GM23338 (cell line): ENCODE measurements around the gene AGPS.

Experiments used
- EZH2 ChIP-seq: fragments of 200-600 bp; sonication (generic); IDR thresholded peaks from one replicate; pipeline ENCODE4 v1.8.0; 2017; ENCODE audit warnings: antibody characterized with exemption, mild to moderate bottlenecking, low read depth; ENCODE audit not compliant: unreplicated experiment
- POLR2AphosphoS5 ChIP-seq: IDR thresholded peaks from 2 replicates; pipeline ENCODE4 v1.6.1; 2016; ENCODE audit warnings: antibody characterized with exemption, low read depth
- TF ChIP-seq, protein P1 (sequence below), 2 experiments: fragments of 200-600 bp in 1 of 2; sonication (generic) in 1 of 2; conservative IDR thresholded peaks; 2 replicates each; pipeline versions ENCODE4 v1.5.1 to v1.6.1; 2016 to 2017; ENCODE audit warnings: antibody characterized with exemption in 2 of 2, low read depth in 2 of 2, mild to moderate bottlenecking in 2 of 2, moderate library complexity in 1 of 2

DNA sequence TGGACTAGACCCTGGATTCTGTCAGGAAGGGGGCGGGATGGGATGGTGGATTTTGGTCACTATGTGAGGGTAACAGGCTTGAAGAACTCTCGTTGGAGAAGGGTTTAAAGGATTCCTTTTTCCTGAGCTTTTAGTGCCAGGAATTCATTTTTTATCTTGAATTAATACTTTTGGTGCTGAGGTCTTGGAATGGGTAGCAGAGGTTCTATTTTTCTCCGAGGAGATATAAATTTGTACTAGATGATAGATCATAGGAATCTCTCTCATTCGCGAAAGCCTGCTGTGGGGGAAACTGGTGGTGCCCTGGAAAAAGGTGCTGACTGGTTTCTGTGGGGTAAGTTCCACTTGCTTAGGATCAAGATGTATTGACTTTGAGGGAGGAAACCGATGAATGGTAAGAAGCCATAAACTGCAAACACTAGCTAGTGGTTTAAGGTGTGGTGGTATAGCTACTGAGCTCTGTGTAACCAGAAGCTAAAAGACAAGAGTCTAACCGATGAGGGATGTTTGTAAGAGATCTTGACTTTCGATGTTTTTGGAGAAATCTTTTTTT, 706 bp downstream of the AGPS start:
- TF ChIP-seq, protein P1, sequence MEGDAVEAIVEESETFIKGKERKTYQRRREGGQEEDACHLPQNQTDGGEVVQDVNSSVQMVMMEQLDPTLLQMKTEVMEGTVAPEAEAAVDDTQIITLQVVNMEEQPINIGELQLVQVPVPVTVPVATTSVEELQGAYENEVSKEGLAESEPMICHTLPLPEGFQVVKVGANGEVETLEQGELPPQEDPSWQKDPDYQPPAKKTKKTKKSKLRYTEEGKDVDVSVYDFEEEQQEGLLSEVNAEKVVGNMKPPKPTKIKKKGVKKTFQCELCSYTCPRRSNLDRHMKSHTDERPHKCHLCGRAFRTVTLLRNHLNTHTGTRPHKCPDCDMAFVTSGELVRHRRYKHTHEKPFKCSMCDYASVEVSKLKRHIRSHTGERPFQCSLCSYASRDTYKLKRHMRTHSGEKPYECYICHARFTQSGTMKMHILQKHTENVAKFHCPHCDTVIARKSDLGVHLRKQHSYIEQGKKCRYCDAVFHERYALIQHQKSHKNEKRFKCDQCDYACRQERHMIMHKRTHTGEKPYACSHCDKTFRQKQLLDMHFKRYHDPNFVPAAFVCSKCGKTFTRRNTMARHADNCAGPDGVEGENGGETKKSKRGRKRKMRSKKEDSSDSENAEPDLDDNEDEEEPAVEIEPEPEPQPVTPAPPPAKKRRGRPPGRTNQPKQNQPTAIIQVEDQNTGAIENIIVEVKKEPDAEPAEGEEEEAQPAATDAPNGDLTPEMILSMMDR (conservative IDR thresholded peaks at IDR 0.05; ENCODE audit: low read depth in 2 of 2) = no peak
- TF ChIP-seq POLR2AphosphoS5 = no peak
- no peak for TF ChIP-seq EZH2
